Iris pigment epithelial cell (primary cell): ENCODE measurements around the gene TGFB1I1.
"Not testable (repeated sequence)": the region's sequence is repeated elsewhere in the genome, so short reads cannot be mapped to it uniquely, and the experiment has no call there.

Experiments used
- DNase-seq: peaks from one replicate; pipeline ENCODE4 v3.0.0-alpha.2; 2011; ENCODE audit warnings: low read depth

The TGFB1I1 gene

DNA sequence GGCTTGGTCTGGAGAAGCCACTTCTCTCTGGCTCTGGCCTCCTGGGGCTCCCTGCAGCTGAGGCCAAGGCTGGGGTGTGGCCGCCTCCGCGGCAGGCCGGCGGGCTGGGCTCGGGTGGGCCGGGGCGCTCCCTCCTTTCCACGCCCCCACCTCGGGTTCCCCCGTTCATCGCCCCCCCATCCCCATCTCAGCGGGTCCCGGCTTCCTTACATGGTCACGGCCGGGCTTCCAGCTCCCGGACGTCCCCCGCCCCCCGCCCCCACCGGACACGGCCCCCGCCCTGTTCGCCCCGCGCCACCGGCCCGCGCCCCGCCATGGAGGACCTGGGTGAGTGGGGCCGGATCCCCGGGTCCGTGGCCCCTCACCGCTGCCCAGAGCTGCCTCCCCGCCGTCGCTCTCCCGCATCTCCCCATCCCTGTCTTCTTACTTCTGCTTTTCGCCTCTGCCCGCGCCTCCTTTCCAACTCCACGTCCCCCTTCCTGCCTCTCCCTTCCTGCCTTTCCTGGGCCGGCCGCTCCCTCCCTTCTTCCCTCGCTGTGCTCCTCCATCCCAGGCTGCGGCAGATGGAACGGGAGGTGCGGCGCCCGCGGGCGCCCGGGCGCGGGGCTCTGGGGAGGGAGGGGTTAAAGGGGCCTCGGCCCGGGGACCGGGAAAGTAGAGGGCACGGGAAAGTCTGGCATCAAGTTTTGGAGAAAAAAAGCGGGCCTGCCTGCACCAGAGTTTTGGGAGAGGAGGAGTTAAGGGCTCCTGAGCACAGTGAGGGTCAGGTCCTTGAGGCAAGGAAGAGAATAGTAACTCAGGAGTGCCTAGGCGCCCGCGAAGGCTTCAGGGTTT, at the start of gene TGFB1I1:
TGFB1I1 (plus strand) TSS at position 278 of the 834 bp plus-strand sequence; CDS start at position 315, 37 bp downstream.
- peak; percentile 81 for DNase-seq

DNA sequence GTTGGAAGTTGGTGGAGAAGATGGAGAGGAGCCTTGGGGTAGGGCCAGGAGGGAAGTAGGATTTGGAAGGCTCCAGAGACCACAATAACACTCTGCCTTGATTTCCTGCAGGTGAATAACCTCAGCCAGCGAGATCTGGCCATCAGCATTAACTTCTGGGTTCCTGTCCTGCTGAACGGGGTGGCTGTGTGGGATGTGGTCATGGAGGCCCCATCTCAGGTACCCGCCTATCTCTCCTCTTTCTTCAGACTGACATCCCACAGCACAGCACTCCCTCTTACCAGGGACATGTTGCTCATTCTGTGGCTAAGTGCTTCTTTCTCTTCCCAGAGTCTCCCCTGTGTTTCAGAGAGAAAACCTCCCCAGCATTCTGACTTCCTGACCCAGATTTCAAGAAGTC, 48.7 kb upstream of the TGFB1I1 start:
- no peak for DNase-seq

GRCh38 chr16:31423801-31424200, 48.2 kb upstream of the TGFB1I1 start:
- no peak for DNase-seq

DNA sequence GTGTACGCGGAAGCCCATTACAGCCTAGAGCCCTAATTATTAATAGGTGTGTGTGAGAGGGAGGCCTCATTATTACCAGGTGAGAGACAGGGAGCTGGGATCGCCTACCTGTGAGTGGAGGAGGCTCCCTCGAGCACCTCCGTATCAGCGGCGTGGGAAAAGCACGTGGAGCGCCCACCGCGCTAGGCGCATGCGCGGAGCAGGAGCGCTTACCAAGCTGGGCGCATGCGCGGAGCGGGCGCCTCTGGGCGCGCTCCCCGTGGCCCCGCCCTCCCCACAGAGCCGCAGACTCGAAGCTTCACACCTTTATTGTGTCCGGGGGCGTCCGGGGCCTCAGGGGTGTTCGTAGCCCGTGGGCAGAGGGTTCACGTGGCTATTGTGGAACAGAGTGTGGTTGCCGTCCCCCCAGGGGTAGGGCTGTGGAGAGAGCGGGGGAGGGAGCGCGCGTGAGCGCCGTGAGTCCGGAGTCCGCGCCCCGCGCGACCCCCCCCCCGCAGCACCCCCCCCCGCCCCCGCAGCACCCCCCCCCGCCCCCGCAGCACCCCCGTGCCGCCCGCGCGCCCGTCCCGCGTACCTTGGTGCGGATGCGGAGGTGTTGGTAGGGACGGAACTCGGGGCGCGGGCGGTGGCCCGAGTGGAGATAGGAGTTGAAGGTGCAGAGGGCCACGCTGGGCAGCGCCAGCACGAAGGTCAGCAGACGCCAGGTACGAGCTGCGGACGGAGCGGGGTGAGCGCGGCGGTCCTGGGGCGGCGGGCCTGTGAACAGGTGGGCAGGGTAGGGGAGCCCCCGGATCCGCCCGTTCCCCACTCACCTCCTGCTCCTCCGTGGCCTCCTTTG, 44.3 kb upstream of the TGFB1I1 start:
- DNase-seq, result no peak

GRCh38 chr16:31428279-31428597, 43.7 kb upstream of the TGFB1I1 start, which contains the start of gene COX6A2:
Gene COX6A2 (minus strand): TSS chr16:31428360. CDS start chr16:31428325, 35 bp downstream.
- DNase-seq, result no peak

- DNase-seq, result no peak
Observed at GRCh38 chr16:31428638-31429247, 43.2 kb upstream of the TGFB1I1 start.

DNA sequence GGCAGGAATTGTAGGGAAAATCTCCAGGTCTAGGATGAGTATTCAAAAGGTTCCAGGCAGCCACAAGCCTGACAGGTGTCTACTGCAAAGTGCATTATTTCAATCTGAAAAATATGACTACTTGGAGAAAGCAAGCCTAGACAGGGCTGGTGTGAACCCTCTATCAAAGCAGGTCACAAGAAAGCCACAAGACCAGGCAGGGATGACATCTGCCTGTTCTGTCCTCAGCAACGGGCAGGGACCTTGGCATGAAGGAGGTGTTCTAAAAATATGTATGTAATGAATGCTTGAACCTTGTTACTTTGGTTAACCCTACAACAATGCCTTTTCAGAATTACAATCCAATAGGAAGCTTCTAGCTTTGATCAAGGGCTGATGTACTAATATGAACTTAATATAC, 42.6 kb upstream of the TGFB1I1 start:
- no peak for DNase-seq

- no peak for DNase-seq
Observed at GRCh38 chr16:31429796-31430195, 42.2 kb upstream of the TGFB1I1 start.

GRCh38 chr16:31430380-31431052, 41.4 kb upstream of the TGFB1I1 start:
- no peak for DNase-seq

DNA sequence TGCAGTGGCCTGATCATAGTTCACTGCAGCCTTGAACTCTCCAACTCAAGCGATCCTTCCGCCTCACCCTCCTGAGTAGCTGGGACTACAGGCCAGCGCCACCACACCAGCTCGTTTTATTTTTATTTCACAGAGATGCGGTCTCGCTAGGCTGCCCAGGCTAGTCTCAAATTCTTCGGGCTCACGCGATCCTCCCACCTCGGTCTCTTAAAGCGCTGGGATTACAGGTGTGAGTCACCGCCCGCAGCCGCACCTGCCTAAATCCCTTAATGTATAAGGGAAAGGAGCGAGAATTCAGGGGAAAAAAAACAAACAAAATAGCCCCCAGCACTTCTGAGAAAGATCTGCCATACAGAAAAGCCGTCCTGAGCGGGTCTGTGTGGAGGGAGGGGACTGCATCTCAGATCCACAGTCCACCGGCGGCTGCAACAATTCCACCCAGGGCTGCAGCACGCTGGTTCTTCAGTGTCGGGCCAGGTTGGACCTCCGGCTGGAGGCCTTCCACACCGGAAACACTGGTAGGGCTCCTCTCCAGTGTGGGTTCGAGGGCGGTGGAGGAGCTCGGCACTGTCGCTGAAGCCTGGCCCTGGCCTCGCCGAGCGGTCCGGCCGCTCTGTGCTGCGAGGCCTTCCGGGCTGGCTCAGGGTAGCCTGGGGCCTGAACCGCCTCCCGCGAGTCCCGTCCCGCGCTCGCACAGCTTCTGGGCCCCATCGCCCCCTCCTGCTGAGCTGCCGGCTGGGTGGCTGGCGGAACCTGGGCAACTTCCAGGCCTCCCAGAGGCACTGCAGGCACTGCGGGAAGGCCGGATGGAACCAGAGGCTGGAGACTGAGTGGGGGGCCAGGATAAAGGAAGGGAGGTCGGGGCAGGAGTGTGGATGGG, 36.4 kb upstream of the TGFB1I1 start:
- no peak for DNase-seq

- no peak for DNase-seq
Observed at GRCh38 chr16:31436221-31437045, 35.5 kb upstream of the TGFB1I1 start.

DNA sequence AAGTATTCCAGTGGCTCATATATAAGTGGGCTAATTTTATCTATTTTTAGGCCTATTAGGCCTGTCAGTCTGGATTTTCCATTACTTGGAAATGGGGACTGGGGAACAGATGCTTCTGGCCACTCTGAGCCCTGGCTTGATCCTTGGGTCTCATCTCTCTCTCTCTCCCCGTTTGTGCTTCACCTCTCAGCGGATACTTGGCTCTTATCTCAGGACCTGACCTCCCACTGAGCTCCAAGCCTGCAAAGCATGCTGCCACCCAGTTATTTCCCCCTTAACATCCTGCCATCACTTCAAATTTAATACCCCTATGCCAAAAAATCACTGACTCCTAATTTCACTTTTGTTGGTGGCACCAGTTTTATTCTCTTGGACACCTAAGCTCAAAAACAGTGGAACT, 33.5 kb upstream of the TGFB1I1 start:
- DNase-seq, result no peak

DNA sequence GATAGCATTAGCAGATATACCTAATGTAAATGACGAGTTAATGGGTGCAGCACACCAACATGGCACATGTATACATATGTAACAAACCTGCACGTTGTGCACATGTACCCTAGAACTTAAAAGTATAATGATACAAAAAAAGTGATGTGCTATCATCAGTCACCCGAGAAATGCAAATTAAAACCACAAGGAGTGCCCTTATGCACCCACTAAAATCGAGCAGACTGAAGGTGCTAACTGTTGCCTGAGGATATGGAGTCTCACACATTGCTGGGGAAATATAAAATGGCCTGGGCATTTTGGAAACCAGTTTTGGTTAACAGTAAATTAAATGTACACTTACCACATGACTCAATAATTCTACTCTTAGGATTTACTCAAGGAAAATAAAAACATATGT, 32.9 kb upstream of the TGFB1I1 start:
- DNase-seq, result not testable (repeated sequence)

DNA sequence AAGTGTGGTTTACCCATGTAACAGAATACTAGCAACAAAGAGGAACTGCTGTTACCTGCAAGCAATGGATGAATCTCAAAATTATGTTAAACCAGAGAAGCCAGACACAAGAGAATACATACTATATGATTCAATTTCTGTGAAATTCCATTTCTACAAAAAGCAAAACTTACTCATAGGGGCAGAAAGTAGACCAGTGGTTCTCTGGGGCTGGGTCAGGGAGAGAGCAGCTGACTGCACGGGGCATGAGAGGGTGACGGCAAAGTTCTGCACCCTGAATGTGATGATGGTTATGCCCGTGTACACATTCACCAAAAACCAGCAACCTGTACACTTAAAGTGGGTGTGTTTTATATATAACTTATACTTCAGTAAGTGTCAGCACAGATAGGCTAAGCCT, 32.4 kb upstream of the TGFB1I1 start:
- no peak for DNase-seq

- DNase-seq, result no peak
Observed at GRCh38 chr16:31440516-31441184, 31.3 kb upstream of the TGFB1I1 start.

DNA sequence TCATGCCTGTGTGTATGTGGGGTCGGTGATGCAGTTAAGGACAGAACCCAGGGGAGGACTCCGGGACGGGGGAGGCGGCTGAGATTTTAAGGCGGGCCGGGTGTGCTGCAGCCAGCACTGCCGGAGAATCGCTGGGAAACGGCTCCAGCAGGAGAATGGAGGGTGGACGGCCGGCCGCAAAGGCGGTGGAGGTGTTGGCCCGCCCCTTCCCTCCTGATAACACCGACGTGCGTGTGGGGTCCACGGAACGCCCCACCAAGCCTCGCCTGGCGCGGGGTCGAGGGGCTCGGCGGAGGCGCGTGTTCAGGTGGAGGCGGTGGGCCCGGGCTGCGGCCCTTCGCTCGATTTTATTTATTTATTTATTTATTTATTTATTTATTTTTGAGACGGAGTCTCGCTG, 30.0 kb upstream of the TGFB1I1 start:
- DNase-seq, result no peak

GRCh38 chr16:31445931-31446330, 26.0 kb upstream of the TGFB1I1 start:
- not testable (repeated sequence) for DNase-seq

- DNase-seq, result no peak
Observed at GRCh38 chr16:31451201-31451600, 20.8 kb upstream of the TGFB1I1 start.

DNA sequence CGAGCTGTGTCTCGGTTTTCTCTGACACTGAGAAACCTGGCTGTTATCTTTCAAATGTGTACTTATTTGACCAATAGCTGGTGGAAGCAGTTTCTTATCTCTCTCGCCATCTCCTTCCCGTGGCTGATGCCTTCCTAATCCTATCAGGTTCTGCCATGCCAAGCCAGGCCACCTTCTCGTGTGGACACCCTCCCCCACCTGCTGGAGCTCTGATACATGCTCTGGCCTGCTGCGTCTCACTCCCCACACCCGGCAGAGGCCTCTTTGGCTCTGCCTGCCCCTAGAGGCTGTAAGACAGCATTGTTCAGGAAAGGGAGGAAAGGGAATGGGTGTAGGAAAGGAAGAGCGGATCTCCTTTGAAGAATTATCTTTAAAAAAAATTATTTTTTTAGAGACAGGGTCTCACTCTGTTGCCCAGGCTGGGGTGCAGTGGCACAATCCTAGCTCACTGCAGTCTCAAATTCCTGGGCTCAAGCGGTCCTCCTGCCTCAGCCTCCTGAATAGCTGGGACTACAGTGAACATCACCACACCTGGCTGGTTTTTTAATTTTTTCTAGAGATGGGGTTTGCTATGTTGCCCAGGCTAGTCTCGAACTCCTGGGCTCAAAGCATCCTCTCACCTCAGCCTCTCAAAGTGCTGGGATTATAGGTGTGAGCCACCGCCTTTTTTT, 20.1 kb upstream of the TGFB1I1 start:
- DNase-seq, result peak; percentile 83
